Stomach (tissue), 4 donors: ENCODE data around the gene DIDO1.

Experiments used
- CTCF ChIP-seq, 7 experiments: fragments of 450-650 bp in 4 of 7; fragments of 200-600 bp in 3 of 7; sonication (generic) in 3 of 7; IDR thresholded peaks; one replicate each; pipeline ENCODE4 v1.5.1; 2016 to 2019; ENCODE audit warnings: antibody characterized with exemption in 7 of 7, control low read depth in 2 of 7, mild to moderate bottlenecking in 1 of 7
- EP300 ChIP-seq: sonication (generic); formaldehyde crosslinking; IDR thresholded peaks from one replicate; pipeline ENCODE4 v1.6.1; 2017; ENCODE audit warnings: antibody characterized with exemption
- POLR2A ChIP-seq, 4 donors: fragments of 450-650 bp; IDR thresholded peaks; one replicate each; pipeline ENCODE4 v1.6.1; 2016; ENCODE audit warnings: antibody characterized with exemption in 4 of 4, control low read depth in 2 of 4, mild to moderate bottlenecking in 1 of 4, moderate library complexity in 1 of 4
- POLR2AphosphoS5 ChIP-seq, 3 donors: sonication (generic); formaldehyde crosslinking; IDR thresholded peaks; one replicate each; pipeline ENCODE4 v1.6.1; 2016; ENCODE audit warnings: antibody characterized with exemption in 3 of 3

GRCh38 chr20:62846166-62846890, 80.0 kb downstream of the DIDO1 start:
- TF ChIP-seq CTCF (IDR thresholded peaks at IDR 0.05), result no peak
- TF ChIP-seq EP300, result no peak
- TF ChIP-seq POLR2A (IDR thresholded peaks at IDR 0.05), result no peak
- TF ChIP-seq POLR2AphosphoS5 (IDR thresholded peaks at IDR 0.05), result no peak
